GM18870 (cell line): Measurements from ENCODE around the gene HCRTR2.

Experiments
- ATAC-seq: cut with Tn5 transposase; IDR thresholded peaks from one replicate; pipeline ENCODE4 v1.9.1; 2021; ENCODE audit warnings: moderate library complexity; ENCODE audit not compliant: unreplicated experiment

The HCRTR2 gene

DNA sequence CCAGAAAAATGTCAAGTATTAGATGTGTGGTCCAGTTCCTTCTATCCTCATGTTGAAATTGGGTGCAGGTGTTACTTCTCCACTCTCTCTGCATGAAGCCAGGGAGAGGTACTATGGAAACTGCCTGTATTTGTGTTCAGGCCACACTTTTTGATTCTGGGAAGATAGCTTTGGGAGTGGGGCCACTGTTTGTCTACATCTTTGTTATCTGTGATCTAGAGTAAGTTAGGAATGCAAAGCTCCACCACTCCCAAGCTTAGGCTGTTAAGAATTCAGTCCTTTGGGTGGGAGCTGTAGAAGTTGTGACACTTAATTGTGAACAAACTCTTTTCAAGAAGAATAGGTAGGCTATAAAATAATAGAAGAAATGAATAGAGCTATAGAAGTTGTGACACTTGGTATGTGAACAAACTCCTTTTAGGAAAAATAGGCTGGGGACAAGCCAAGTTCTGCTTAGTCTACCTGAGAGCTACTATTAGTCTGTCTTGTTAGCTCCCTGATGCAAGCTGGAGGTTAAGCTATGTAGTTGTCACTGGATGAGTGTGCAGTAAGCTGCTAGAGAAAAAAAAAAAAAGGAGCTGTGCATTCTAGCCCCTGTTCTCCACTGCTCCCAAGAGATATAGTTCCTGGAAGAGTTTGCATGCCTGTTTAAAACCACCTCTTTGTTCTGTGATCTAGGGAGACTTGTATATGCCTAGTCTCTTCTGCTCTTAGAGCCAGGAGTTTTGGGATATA is 145.8 kb downstream of the HCRTR2 start:
- no peak for ATAC-seq

DNA sequence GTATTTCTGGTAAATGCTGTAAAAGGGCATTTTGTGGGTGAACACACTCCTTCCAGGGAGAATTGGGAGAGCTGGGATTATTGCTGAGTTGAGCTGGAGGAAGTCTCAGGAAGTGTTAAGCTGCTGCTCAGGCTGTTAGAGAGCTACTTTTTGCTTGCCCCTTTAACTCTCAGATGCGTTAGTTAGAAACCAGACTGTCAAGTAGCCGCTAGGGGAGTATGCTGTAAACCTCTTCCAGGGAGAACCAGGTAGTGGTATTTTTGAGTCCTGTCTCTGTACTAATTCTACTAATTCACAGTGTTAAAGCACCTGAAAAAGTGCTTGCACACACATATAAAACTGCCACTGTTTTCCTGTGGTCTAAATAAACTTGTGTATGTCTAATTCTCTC is 146.4 kb downstream of the HCRTR2 start:
- ATAC-seq: no peak

GRCh38 chr6:55327169-55327568 is 152.9 kb downstream of the HCRTR2 start, which contains the start of gene GFRAL:
Gene GFRAL, plus strand, starts transcription at chr6:55327469. Its CDS starts 86 bp downstream, at chr6:55327555.
- ATAC-seq: no peak
